Measurements from ENCODE around the gene ZFP92.

The ZFP92 gene, protein sequence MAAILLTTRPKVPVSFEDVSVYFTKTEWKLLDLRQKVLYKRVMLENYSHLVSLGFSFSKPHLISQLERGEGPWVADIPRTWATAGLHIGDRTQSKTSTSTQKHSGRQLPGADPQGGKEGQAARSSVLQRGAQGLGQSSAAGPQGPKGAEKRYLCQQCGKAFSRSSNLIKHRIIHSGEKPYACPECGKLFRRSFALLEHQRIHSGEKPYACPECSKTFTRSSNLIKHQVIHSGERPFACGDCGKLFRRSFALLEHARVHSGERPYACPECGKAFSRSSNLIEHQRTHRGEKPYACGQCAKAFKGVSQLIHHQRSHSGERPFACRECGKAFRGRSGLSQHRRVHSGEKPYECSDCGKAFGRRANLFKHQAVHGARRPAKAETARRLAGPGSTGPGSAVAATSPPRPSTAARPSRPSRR

DNA sequence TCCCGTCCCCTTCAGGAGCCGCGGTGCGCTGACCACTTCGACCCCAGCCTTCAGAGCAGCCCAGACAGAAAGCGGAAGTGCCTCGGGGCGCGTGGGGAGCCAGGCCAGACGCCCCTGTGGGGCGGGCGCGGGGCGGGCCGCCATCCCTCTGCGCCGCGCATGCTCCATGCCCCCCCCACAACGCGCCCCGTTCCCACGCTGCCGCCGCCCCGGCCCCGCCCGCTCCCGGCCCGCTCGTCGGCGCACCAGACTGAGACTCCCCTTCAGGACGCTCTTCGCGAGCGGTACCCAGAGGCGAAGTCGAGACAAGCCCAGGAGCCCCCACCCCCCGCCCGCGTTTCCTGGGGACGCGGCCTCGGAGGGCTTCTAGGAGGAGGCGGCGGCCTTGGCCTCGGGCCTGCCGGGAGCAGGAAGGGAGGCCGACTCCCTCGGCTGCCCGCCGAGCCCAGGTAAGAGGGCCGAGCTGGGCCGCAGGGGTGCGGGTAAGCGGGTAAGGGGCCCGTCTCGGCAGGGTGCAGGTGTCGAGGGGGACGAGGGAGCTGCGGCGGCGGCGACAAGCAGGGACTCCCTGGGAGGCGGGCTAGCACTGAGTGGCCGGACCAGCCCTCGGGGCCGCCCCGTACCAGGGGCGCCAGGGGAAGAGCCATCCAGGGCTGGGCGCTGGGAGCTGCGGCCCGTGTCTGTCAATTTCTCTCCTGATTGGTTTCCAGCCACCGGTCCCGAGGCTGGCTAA is at the start of gene ZFP92:
Gene ZFP92 (plus strand): TSS at position 218 of the 733 bp plus-strand sequence. CDS start 6,851 bp downstream, outside the sequence.
- FAIRE-seq: no peak
- peak; percentile 5 for DNase-seq (ENCODE audit: insufficient read length, low spot score)

DNA sequence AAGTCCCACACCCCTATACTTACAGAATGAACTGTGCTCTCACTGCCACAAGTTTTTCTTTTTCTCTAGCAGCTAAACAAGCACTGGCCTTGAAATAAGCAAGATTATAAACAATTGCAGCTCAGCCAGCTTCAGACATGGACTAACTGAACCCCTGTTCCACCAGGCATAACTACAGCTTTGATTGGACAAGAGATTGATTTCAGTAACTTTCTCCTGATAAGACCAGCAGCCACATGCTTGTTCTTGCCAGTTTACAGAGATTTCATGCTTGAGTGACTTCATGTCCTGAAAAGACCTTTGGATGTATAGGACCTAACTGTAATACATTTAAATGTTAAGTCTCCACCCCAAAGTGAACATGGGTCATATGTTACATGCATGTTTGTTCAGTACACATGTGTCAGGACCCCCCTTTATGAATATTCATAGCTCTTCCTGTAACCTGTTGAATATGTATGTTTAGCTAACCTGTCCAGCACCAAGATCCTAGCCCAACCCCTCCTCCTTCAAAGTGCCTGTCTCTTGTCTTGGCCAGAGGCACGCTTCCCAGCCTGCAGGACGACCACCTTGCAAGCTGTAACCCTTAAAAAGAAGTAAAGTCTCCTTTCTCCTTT is 49.4 kb upstream of the ZFP92 start:
- DNase-seq (ENCODE audit: insufficient read length, low spot score) (no peak), FAIRE-seq (no peak)

DNA sequence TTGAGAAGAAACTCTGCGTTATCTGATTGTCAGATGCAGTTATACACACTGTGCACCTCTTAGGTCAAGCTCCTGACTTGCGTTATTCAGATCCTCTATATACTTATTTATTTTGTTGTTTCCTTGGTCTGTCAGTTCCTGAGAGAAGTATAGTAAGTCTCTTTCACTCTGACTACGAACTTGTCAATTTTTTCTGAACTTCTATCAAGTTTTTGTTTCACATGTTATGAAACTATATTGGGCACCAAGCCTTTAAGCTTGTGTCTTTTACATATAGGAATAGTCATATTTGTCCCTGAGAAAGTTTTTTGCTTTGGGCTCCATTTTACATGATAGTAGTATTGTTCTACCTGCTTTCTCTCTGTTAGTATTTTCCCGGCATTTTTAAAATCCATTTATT is 45.6 kb upstream of the ZFP92 start:
- DNase-seq (ENCODE audit: insufficient read length, low spot score): no peak
- no peak for FAIRE-seq

DNA sequence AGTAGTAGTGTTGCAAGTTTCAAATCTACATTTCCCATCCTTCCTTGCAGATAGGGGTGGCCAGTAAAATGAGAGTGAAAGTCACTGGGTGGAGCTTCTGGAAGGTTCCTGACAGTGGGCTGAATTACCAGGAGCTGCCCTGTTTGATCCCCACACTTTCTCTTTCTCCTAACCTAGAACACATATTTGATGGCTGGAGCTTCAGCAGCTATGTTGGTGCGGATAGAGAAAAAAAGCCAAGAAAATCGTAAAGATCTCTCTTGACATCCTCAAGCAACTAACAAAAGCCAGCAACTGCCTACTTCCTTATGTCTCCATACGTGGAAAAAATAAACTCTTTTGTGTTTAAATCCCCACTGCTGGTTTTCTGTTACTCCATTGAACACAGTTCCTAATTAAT is 45.2 kb upstream of the ZFP92 start:
- FAIRE-seq: no peak

DNA sequence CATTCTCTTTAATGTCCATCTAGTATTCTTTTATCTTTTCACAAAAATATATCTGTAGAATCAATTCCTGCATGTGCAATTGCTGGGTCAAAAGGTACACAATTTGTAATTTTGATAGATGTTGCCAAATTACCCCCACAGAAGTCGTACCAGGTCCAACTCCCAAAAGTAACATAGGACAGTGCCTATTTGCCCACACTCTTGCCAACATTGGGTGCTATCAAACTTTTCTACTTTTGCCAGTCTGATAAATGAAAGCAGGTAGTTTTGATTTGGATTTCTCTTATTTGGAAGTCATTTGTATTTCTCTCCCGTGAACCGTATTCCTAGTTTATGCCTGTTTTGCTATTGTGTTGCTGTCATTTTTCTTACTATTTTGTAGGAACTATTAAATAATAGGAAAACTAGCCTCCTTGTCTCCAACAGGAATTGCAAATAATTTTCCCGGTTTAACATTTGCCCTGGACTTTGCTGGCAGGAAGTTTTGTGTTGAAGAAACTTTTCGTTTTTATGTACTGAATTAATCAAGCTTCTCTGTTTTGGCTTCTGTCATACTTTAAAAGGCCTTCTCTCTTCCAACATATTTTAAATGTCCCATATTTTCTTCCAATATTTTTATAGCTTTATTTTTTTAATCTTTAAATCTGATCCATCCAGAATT is 44.3 kb upstream of the ZFP92 start:
- no peak for FAIRE-seq
- DNase-seq (ENCODE audit: insufficient read length, low spot score): no peak

More for the DNA sequence above, 45.2 kb upstream of the ZFP92 start:
- no peak for DNase-seq (ENCODE audit: insufficient read length, low spot score)

DNA sequence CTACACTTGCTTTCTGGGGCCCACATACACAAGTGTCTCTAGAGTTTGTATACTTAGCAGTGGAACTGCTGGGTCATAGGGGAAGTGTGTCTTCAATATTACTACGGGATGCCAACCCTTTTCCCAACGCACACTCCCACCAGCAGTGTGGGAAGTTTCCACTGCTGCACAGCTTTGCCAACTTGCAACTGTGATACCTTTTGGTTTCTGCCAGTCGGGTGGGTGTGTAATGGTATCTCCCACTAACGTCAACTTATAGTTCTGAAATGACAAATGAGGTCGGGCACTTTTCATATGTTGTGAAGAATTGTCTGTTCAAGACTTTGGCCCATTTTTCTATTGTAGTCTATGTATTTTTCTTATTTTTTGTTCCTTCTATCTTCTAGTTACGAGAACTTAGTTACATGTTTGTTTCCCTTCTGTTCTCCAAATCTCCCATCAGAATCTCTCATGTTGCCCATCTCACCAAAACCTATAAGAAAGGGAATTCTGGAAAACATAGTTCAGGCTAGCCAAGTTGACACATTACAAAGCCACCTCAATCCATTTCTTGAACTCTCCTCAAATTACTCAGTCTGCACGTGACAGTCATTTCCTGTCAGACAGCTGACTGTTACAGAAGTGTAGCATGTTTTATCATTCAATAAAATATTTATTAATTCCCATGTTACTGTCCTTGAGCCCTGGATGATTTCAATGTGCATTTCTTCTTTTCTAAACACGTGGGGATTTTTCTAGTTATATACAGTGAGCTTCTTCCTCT is 40.8 kb upstream of the ZFP92 start:
- FAIRE-seq: no peak

DNA sequence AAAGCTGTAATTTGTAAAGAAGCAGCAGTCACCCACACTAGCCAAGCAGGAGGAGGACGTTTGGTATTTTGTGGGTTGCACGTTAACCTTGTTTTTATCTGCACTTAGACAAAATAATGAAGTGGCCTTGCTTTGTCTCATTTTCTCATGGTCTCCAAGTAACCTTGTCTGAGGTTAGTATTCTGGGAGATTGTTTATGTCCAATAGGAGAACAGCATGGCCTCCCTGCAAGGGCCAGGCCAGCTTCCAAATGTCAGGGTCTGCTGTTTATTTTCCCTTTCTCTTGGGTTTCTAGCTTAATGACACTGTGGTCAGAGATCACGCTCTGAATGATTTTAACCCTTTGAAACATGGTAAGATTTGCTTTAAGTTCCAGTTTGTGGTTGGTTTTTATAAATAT is 40.0 kb upstream of the ZFP92 start:
- DNase-seq (ENCODE audit: insufficient read length, low spot score) (no peak), FAIRE-seq (no peak)

More for the DNA sequence above, 40.8 kb upstream of the ZFP92 start:
- no peak for DNase-seq (ENCODE audit: insufficient read length, low spot score)

DNA sequence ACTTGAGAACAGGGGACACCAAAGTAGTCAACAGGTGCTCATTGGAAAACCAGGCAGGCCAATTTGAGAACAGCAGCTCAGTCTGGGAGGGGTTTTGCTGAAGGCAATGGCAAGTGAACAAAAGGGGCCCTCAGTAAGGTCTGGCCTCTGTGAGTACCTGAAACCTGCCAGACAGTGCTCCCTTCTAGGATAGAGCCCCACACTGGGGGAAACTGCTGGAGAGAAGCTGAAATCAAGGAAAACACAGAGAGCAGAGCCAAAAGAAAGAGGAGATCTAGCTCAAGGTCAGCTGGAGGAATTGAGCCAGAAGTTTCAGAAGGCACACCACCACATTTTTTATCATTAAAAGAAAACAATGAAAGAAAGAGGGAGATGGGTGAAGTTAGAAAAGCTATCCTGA is 38.3 kb upstream of the ZFP92 start:
- FAIRE-seq: no peak
- DNase-seq (ENCODE audit: insufficient read length, low spot score): no peak

DNA sequence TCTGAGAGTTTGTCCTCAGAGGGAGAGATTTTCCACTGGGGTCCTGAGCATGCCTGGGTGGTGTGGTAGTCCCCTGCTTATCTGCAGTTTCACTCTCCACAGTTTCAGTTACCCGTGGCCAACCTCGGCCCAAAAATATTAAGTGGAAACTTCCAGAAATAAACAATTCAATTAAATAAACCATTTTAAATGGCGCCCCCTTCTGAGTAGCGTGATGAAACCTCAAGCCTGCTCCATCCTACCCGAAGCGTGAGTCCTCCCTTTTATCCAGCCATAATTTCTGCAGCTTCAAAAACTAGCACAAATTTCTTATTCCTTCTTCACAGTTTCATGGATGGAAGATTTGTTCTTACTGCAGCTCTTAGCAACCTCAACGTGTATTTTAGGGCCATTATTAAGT is 36.8 kb upstream of the ZFP92 start:
- DNase-seq (ENCODE audit: insufficient read length, low spot score) (no peak), FAIRE-seq (no peak)

DNA sequence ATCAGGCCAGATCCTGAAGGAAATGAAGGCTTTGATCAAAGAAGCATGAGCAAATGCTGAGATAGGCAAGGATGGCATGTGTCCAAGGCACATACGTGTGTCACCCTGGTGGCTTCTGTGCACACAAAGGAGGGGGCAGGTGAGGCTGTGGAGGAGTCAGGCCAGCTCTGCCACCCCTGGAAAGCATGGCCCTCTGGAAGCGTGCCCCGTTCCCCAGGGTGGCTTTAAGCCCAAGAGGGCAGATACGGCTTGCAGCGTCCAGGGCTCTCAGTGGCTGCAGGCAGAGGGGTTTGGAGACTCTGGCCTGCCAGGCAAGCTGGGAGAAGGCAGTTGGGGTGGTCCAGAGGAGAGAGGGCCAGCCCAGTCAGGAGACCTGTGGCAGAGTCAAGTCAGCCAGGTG is 35.7 kb upstream of the ZFP92 start:
- no peak for FAIRE-seq
- DNase-seq (ENCODE audit: insufficient read length, low spot score): no peak

DNA sequence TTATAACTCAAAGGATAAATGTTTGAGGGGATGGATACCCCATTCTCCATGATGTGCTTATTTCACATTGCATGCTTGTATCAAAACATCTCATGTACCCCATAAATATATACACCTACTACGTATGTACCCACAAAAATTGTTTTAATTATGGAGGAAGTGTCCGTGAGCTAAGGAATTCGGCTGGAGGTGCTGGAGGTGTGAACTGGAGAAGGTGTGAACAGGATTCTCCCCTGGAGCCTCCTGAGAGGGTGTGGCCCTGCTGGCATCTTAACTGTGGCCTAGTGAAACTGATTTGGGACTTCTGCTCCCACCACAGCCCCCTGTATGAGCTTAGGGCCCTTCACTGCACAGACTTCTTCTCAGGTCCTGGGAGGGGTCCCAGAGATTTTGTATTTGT is 33.5 kb upstream of the ZFP92 start:
- DNase-seq (ENCODE audit: insufficient read length, low spot score): no peak
- no peak for FAIRE-seq

DNA sequence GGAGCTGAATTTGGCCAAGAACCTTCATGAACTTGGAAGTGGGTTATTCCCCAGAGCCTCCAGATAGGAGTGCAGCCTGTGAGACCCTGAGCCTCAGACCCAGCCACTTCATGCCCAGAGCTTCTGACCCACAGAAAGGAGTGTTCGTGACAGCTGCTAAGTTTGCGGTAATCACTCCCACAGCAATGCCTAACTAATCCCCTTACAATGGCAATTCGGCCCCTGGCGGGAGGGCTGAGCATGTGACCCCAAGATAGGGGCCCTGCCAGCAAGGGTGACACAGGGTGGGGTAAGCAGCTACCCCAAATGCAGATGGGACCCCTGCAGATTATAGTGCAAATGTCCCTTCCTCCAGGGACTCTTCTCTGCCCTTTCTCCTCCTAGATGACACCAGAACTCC is 32.7 kb upstream of the ZFP92 start:
- FAIRE-seq (no peak), DNase-seq (ENCODE audit: insufficient read length, low spot score) (no peak)

DNA sequence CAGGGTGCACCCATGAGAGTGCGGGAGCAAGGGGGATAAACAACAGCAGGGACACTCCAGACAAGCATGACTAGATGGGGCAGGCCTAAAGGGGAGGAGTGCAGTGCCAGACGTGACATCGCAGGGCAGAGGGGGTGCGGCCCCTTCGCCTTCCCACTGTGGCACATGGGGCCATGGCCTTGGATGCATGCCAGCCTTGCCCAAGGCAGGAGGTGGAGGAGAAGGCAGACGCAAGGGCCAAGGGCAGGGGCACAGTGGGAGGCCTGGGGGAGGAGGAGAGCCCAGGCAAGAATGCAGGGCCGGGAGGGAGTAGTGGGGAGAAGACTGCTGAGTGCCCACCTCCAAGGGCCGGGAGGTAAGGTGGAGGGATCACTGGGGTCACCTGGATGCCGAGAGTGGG is 31.8 kb upstream of the ZFP92 start:
- FAIRE-seq: no peak
- DNase-seq (ENCODE audit: insufficient read length, low spot score): no peak

DNA sequence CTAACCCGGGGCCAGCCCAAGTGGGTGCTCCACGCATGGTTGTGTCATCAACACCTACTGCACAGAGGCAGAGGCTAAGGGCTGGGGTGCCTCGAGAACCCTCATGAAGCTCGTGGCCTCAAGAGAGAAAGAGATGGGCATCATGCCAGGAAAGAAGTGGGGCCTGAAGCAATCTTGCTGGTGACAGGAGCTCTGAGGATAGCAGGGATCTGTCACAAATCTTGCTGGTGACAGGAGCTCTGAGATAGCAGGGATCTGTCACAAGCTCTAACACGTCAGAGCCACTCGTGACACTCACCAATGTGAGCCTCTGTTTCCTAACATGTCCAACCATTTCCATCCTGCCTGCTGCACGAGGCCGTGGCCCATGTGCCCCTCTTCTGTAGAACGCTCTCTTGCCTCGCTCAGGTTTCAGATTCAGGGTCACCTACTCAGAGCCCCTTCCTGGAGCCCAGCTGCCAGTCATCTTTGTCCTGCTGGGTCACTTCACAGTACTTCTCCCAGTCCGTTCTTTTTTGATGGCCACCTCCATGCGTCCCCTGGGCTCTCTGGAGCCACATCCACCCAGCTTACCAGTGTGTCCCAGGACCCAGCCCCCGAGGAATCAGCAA is 31.2 kb upstream of the ZFP92 start:
- FAIRE-seq (no peak), DNase-seq (ENCODE audit: insufficient read length, low spot score) (no peak)

DNA sequence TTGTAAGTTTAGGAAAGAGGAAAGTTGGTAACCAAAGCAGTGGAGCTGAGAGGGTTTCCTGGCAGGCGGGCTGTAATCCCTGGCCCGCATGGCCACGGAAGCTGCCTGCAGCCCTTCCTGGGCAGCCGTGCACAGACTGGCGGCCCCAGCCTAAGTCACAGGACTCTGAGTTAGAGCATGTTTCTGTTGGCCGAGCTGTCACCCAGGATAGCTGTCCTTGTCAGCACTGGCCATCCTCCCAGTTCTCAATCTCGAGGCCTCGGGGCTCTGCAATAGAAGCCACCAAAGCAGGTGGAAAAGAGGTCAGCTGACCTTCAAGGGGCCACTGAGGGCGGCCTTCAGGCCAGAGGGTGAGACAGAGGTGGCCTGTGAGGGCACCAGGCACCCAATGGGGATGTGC is 30.6 kb upstream of the ZFP92 start:
- no peak for FAIRE-seq
- DNase-seq (ENCODE audit: insufficient read length, low spot score): no peak

DNA sequence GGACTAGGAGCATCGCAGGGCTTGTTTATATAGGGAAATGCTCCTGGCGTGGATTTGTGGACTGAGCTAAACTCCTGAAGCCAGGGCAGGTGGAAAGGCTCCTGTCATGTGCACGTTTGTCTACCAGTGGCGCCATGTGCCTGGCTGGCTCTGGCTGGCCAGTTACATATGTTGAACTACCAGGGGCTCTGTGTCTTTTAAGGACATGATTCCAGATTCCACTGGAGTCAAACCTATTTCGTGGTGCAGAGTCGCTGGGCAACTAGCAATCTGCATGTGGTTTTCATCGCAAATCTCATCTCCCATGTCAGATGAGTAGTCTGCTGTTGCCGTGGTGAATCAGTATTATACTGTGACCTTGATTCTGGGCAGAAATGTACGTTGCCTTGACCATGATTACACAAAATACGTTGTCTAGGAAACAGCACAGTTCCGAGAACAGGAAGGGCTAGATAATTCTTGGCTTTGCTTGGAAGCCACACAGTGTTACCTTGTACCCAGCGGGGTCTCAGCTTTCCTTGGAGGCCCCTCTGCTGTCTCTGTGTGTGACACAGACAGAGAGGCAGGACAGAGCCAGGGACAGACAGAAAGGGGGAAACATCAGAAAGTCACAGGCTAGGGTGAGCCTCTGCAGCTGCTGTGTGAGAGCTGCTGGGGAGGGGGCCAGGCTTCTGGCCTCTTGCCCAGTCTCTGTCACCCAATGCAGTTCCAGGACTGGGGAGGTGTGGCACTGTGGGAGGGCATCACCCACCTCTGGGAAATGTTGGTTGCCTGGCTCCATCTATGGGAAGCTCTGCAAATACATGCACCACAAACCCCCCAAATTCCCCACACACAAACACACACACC is 29.4 kb upstream of the ZFP92 start:
- peak; percentile 48 for DNase-seq (ENCODE audit: insufficient read length, low spot score)

DNA sequence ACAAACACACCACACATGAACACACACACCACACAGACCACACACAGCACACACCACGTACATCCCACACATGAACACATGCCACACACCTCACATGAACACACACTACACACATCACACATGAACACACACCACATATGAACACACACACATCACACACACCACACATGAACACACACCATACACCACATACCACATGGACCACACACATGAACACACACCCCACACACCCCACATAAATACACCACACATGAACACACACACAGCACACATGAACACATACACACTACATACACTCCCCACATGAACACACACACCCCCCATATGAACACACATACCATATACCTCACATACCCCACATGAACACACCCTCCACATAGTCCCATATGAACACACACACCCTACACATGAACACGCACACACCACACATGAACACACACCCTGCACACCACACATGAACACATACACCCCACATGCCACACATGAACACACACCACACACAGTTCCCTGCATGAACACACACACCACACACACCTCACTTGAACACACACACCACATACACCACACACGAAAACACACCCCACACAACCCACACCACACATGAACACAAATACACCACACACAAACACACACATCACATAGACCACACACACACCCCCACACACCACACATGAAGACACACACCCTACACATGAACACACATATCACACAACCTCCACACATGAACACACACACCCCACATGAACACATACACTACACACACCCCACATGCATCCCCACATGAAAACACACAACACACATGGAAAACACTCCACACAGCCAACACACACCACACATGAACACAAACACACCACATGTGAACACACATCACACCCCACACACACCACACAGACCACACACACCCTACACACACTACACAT is 28.4 kb upstream of the ZFP92 start:
- peak; percentile 94 for FAIRE-seq
- no peak for DNase-seq (ENCODE audit: insufficient read length, low spot score)

More for the DNA sequence above, 29.4 kb upstream of the ZFP92 start:
- no peak for FAIRE-seq

DNA sequence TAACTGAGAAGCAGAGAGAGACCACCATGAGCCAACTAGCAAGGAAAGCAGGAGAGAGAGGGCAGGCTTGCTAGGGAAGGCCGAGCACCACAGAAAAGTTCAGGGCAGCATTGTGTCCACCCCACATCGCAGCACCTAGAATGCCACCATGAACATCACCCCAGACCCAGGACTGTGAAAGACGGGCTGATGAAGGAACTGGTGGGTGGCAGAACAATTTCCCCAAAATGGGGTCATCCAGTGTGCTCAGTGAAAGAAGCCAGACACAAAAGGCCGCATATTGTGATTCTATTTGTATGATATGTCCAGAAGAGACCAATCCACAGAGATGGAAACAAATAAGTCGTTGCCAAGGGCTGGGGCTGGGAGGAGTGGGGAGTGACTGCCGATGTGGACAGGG is 26.9 kb upstream of the ZFP92 start:
- DNase-seq (ENCODE audit: insufficient read length, low spot score) (no peak), FAIRE-seq (no peak)

Data from HTR-8/SVneo (cell line).